GM19193 (cell line): Measurements from ENCODE around the gene ABCB11.

Experiments used
- POLR2A ChIP-seq: IDR thresholded peaks from 4 replicates; pipeline ENCODE4 v1.6.1; 2011; ENCODE audit not compliant: insufficient read depth, insufficient read length; ENCODE audit errors: extremely low read depth

The ABCB11 gene

DNA sequence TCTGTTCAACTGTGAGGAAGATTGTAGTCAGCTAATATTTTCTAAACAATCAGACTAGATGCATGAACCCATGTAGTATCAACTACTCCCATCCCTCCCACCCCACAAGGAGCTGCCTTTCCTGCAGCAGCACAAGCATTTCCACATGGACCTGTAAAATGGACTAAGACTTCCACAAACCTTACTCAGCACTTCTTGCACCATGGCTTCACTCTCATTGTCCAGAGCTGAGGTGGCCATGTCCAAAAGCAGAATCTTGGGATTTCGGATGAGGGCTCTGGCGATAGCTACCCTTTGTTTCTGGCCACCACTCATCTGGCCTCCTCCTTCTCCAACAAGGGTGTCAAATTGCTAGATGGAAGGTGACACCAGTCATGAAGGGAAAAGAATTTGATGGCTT is 61.3 kb downstream of the ABCB11 start:
- TF ChIP-seq POLR2A = no peak

DNA sequence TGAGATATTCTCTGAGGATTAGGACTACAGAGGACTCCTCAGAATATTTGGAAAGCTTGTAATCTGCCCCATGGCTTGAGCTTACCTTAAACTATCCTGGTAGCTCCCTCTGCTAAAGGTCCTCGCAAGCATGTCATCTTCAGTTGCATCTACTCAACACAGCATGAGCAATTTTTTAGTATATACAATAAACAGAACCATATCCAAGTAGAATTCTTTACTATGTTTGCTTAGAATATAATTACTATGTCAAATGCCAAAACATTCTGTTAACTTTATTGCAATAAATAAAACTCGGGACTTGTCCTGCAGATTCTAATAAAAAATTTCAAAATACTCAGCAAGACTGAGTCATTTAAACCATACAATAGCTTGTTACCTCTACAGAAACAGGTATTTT is 62.8 kb downstream of the ABCB11 start:
- TF ChIP-seq POLR2A = no peak

DNA sequence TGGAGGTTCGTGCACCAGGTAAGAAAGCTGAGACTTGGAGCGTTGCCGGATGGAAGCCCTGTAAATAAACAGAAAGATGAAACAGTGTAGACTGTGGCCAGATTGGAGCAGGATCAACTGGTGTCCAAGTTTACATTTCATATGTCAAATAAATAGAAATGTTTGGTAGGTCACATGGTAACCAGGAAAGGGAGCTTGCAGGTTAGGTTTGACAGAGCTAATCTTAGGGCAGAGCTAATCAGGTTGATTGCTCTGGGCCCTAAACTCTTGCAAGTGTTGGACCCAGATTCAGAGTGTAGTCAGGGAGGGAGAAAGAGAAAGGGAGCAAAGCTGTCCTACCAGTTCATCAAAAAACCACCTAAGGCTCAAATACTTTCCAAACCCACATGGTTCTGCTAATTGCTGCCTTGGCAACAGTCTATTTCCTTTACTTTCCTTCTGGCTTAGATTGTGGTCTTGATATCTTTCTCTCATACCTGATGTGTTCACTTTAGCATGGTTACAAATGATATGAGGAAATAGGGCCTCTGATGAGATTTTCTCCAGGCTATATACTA is 66.8 kb downstream of the ABCB11 start:
- no peak for TF ChIP-seq POLR2A

DNA sequence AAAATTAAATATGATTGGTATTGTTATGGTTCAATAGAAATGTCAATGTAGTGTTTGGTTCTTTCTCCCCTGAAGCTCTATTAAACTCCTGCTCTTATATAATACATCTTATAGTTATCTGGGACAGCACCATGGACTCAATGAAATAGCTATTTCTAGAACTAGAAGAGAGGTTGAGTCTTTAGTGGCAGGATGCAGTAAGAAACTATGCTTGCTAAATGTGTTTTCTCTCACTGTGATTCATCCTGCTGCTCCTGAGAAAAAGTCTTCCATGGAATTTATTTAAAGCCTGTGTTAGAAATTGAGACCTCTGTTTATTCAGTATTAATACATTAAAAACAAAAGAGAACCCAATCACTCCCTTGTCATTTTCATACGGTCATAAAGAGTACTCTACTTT is 68.5 kb downstream of the ABCB11 start:
- TF ChIP-seq POLR2A = no peak

DNA sequence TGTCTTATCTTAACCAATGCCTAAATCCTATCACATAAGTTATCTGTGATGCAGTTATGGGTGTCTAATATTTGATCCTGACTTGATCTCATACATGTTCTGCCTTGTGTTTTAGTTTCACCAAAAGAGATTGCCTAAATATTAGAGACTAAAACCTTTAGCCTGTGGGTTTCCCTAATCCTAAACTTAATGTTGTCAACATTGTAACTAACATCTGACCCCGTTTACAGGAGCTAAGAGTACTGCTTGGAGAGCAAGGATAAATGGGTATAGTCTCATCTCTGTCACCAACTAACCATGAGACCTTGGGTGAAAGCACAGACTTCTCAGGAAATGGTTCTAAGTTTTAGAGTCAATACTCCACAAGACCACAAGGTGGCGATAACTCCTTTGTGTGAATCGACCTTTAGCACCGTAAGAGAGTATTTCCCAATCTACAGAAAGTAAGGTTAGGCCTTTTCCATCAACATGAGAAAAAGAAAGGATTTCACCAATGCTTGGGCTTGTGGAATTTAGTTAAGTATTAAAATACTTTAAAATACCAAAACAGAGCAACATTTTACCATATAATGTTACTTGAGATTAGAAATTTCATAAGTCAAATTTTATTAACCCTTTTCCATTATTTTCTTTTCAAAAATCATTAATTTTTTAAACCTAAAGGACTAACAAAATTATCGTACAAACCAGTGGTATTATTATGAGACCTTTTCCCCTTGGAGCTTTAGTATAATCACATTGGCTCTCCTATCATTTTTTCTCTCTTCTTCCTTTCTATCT is 69.5 kb downstream of the ABCB11 start:
- no peak for TF ChIP-seq POLR2A

DNA sequence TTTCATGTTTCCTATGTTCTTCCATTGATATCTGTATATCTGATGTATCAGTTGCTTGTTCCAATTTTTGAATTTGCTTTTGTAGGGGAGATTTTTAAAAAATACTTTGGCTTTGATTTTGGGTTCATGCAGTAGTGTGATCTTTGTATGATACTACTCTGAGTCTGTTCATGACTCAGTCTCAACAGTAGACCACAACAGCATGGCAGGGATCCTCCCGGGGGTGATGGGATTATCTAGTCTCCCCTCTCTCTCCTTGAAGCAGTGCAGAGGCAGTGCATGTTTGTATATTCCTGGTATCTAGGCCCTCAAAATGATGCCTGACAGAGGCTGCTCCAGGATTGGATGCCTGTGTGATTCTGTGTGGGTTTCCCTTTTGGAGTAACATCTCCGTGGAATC is 74.7 kb downstream of the ABCB11 start:
- TF ChIP-seq POLR2A = no peak

DNA sequence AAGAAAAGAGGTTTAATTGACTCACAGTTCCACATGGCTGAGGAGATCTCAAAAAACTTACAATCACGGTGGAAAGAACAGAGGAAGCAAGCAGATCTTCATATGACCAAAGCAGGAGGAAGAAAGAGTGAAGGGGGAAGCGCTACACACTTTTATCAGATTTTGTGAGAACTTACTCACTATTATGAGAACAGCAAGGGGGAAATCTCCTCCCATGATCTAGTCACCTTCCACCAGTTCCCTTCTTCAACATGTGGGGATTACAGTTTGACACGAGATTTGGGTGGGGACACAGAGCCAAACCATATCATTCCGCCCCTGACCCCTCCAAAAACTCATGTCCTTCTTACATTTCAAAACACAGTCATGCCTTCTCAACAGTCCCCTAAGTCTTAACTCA is 75.8 kb downstream of the ABCB11 start:
- no peak for TF ChIP-seq POLR2A

DNA sequence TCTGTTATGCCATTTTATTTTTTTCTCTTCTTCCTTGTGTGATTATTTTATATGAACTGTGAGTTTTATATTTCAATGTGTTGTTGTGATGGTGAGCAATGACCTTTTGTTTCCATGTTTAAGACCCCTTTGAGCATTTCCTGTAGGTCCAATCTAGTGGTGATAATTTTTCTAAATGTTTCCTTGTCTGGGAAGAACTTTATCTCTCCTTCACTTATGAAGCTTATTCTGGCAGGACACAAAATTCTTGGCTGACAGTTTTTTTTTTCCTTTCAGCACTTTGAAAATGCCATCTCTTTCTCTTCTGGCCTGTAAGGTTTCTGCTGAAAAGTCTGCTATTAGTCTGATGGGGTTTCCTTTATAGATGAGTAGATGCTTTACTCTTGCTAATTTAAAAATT is 76.9 kb downstream of the ABCB11 start:
- no peak for TF ChIP-seq POLR2A

DNA sequence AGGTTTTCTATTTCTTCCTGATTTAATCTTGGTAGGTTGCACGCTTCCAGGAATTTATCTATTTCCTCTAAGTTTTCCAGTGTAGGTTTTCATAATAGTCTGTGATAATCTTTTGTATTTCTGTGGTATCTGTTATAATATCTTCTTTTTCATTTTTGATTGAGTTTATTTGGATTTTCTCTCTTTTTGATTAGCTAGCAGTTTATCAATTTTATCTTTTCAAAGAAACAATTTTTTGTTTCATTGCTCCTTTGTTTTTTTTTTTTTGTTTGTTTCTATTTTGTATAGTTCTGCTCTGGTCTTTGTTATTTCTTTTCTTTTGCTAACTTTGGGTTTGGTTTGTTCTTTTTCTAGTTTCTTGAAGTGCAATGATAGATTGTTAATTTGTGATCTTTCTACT is 78.7 kb downstream of the ABCB11 start:
- TF ChIP-seq POLR2A = no peak

DNA sequence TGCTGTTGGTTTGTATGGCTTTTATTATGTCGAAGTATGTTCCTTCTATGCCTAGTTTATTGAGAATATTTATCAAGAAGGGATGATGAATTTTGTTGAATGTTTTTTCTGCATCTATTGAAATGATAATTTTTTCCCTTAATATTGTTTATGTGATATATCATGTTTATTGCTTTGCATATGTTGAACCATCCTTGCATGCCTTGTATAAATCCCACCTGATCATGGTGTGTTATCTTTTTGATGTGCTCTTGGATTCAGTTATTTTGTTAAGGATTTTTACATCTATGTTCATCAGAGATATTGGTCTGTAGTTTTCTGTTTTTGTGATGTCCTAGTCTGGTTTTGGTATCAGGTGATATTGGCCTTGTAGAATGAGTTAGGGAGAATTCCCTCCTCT is 79.3 kb downstream of the ABCB11 start:
- TF ChIP-seq POLR2A = no peak

DNA sequence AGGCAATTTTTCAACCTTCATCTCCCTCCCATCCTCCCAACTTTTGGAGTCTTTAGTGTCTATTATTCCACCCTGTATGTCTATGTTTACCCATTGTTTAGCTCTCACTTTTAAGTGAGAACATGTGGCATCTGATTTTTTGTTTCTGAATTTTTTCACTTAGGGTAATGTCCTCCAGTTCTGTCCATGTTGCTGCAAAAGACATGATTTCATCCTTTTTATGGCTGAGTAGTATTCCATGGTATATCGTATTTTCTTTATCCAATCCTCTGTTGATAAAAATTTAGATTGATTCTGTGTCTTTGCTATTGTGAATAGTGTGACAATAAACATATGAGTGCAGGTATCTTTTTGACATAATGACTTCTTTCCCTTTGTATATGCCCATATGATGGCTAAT is 81.8 kb downstream of the ABCB11 start:
- TF ChIP-seq POLR2A = no peak

DNA sequence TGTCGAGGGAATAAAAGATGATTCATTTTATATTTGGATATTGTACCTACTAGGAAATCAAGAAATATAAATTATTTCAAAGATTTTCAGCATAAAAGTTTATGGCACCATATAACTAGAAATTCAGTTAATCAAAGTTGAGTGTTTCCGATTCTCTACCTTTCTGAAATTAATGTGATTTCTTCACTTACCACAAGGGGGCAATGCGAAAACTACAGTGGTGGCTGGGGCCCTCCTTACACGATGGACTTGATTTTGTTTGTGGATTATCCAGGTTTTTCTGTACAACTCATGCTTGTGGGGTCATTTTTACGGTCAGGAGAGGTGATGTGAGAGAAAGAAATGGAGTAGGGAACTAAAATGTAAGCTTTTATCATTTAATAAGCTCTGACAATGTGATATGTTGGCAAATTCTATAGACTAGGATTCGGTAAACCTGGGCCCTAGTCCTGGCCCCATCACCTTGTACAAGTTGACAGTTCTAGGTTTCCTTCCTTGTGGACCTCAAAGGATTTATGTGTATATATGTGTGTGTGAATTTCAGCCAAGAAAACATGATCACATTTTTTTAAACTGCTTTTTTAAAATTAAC is 82.4 kb downstream of the ABCB11 start:
- no peak for TF ChIP-seq POLR2A

DNA sequence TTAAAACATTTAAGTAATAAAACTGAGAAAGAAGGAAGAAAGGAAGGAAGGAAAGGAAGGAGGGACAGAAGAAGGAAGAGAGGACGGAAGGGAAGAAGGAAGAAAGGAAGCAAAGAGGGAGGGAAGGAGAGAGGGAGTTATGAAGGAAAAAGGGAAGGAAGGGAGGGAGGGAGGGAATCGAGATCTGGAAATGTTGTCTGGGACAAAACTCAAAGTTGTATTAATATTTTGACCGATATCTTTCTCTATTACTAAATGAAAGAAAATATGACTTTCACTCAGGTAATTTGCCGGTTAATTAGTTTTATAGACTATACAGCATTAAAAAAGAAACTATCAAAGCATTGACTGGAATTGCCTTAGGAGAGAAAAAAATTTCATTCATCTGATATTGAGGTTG is 85.6 kb downstream of the ABCB11 start:
- TF ChIP-seq POLR2A = no peak

DNA sequence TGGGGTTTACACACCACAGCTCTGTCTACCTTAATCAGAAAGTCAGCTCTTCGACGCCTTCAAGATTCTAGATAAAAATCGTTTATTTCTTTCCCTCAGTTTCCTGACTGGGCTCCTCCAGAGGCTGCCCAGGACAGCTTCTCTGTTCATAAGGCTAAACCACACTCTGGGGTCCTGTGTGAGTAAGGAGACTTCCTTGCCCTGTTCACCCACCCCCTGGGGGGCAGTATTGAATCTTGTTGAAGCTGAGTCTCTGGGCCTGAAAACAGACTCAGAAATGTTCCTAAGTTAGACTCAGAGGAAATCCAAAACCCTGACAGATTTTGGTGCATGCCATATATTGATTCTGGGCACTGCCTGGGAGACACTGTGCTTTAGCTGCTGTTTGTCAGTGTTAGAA is 87.1 kb downstream of the ABCB11 start:
- no peak for TF ChIP-seq POLR2A

DNA sequence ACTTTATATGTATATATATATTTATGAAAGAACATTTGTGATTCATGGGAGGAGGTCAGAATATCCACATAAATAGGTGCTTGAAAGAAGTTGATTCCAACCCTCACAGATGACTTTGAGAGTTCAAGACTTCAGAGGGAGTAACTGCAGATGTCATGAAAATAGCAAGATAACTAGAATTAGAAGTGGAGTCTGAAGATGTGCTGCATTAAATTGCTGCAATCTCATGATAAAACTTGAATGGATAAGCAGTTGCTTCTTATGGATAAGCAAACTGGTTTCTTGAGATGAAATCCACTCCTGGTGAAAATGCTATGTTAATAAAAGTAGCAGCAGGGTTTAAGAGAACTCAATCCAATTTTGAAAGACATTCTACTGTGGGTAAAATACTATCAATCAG is 89.8 kb downstream of the ABCB11 start:
- no peak for TF ChIP-seq POLR2A

DNA sequence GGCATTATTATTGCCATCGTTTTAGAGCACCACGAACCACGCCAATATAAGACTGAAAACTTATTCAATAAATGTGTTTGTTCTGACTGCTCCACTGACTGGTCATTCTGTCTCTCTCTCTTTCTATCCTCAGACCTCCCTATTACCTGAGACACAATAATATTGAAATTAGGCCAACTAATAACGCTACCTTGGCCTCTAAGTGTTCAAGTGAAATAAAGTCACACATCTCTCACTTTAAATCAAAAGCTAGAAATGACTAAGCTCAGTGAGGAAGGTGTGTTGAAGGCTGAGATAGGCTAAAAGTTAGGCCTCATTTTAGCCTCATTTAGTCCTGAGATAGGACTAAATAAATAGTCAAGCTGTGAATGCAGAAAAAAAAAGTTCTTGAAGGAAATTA is 91.2 kb downstream of the ABCB11 start:
- no peak for TF ChIP-seq POLR2A
